K562 (cell line): ENCODE measurements around the gene PIK3R5. TPM values are rescaled to one million over a fixed set of nuclear protein-coding genes. Genes with fewer than 3 reads are reported as not detected.

Experiments
- ATAC-seq: fragments of 200-7000 bp; cut with Tn5 transposase; 3 replicates; pipeline ENCODE4 v1.9.1; 2020; ENCODE audit warnings: moderate library complexity
- BruUV-seq: library from RNA; stranded (reverse); fragments of 400-500 nt; replicated peaks from 2 replicates; lab custom pipeline; 2021; lab: Mats Ljungman, UMichigan
- CTCF ChIA-PET: fragments of 300-600 bp; formaldehyde crosslinking; extraction: SDS; loops from one replicate; lab custom pipeline; 2021; ENCODE audit warnings: low intra/inter-chr PET ratio; lab: Yijun Ruan, JAX
- POLR2A ChIA-PET: fragments of 300-600, 350-650 bp; sonication (Branson Sonifier 250); formaldehyde crosslinking; extraction: SDS; loops from one replicate; lab custom pipeline; 2021; ENCODE audit warnings: antibody characterized with exemption, inconsistent platforms; lab: Yijun Ruan, JAX
- DNase-seq, 4 experiments: peaks; one replicate each; pipeline versions ENCODE4 v3.0.0 to v3.0.0-alpha.2; 2011 to 2018; ENCODE audit warnings: low spot score in 3 of 4, mixed read lengths in 3 of 4; ENCODE audit errors: extremely low read depth in 1 of 4
- FAIRE-seq: peaks from 2 replicates; lab custom pipeline; 2011; peaks lifted over from hg19 to GRCh38; lab: Jason Lieb, UNC
- H2AFZ ChIP-seq: 2 replicates; pipeline ENCODE4 v1.6.0; 2011; ENCODE audit warnings: low read depth, low read length, control low read depth, inconsistent platforms
- H3K27ac ChIP-seq: fragments of 200-600 bp; 3 replicates; pipeline ENCODE4 v1.8.0; 2011; ENCODE audit warnings: low read depth, mild to moderate bottlenecking, control low read depth, inconsistent platforms, low read length, moderate library complexity, mixed read lengths; ENCODE audit errors: extremely low read depth
- H3K27me3 ChIP-seq, 2 experiments: fragments of 300-600 bp in 1 of 2; 2 replicates in 1 of 2; 3 replicates in 1 of 2; pipeline versions ENCODE4 v1.6.0 to v1.8.0; 2011; ENCODE audit warnings: inconsistent platforms in 2 of 2, low read length in 2 of 2, mild to moderate bottlenecking in 1 of 2, mixed read lengths in 1 of 2, moderate library complexity in 1 of 2; ENCODE audit not compliant: control insufficient read depth in 2 of 2, insufficient read depth in 2 of 2
- H3K36me3 ChIP-seq: fragments of 300-600 bp; 3 replicates; pipeline ENCODE4 v1.8.0; 2011; ENCODE audit warnings: mild to moderate bottlenecking, low read length, inconsistent platforms; ENCODE audit not compliant: control insufficient read depth, insufficient read depth
- H3K4me1 ChIP-seq, 2 experiments: fragments of 200-600 bp in 1 of 2; replicated peaks in 1 of 2; 2 replicates in 1 of 2; 3 replicates in 1 of 2; pipeline versions ENCODE4 v1.5.1 to v1.8.0; 2011; ENCODE audit warnings: inconsistent platforms in 2 of 2, low read length in 2 of 2, mild to moderate bottlenecking in 1 of 2, mixed read lengths in 1 of 2, moderate library complexity in 1 of 2; ENCODE audit not compliant: control insufficient read depth in 2 of 2, insufficient read depth in 2 of 2
- H3K4me2 ChIP-seq: 2 replicates; pipeline ENCODE4 v1.6.1; 2011; ENCODE audit warnings: low read length, control low read depth, inconsistent platforms, mixed read lengths; ENCODE audit not compliant: insufficient read depth
- H3K4me3 ChIP-seq: fragments of 200-600 bp; sonication (generic), shearing (Covaris generic); 2 replicates; pipeline ENCODE4 v1.5.1; 2016; ENCODE audit warnings: control low read depth, inconsistent platforms
- H3K79me2 ChIP-seq: fragments of 200-600 bp; 3 replicates; pipeline ENCODE4 v1.8.0; 2011; ENCODE audit warnings: low read length, inconsistent platforms; ENCODE audit not compliant: control insufficient read depth, insufficient read depth
- H3K9ac ChIP-seq, 2 experiments: 2 replicates each; pipeline versions ENCODE4 v1.6.0 to v1.6.1; 2011; ENCODE audit warnings: low read depth in 2 of 2, low read length in 2 of 2, control low read depth in 1 of 2, inconsistent platforms in 1 of 2, mild to moderate bottlenecking in 1 of 2, mixed read lengths in 1 of 2; ENCODE audit not compliant: insufficient read depth in 1 of 2
- H3K9me1 ChIP-seq: one replicate; pipeline ENCODE4 v1.6.0; 2011; ENCODE audit warnings: inconsistent platforms, mild to moderate bottlenecking, low read length, moderate library complexity; ENCODE audit not compliant: control insufficient read depth, insufficient read depth
- H3K9me3 ChIP-seq: replicated peaks from 2 replicates; pipeline ENCODE4 v1.5.1; 2011; ENCODE audit warnings: low read depth, low read length, inconsistent platforms; ENCODE audit not compliant: control insufficient read depth, insufficient read depth
- H4K20me1 ChIP-seq: replicated peaks from 2 replicates; pipeline ENCODE4 v1.6.1; 2011; ENCODE audit warnings: low read length, inconsistent platforms, mixed read lengths; ENCODE audit not compliant: control insufficient read depth, insufficient read depth
- FOXA1 ChIP-seq: fragments of 450-650 bp; IDR thresholded peaks from 2 replicates; pipeline ENCODE4 v1.6.1; 2016; ENCODE audit warnings: mild to moderate bottlenecking, borderline replicate concordance
- TFAP4 ChIP-seq: sonication (generic); formaldehyde crosslinking; IDR thresholded peaks from 2 replicates; pipeline ENCODE4 v1.8.0; 2022; ENCODE audit warnings: missing genetic modification reagents, mild to moderate bottlenecking, moderate library complexity, borderline replicate concordance
- WGBS: fragments of 100-300 bp; shearing (Covaris generic); methylation state at CpG from one replicate; pipeline ENCODE4 v1.1.6; 2016; ENCODE audit warnings: low coverage, mixed read lengths; ENCODE audit not compliant: insufficient coverage; ENCODE audit errors: missing lambda C conversion rate; 5-methylcytosine and 5-hydroxymethylcytosine counted together
- in situ Hi-C: fragments of 300-500 bp; cut with MboI; formaldehyde crosslinking; loops from 4 replicates; pipeline ENCODE4 v1.15.0; 2018; ENCODE audit warnings: inconsistent platforms, mixed read lengths
- intact Hi-C: fragments of 100-400 bp; cut with micrococcal nuclease; formaldehyde crosslinking; loops from 2 replicates; pipeline ENCODE4 v1.14.2; 2022
- polyA plus RNA-seq, 8 experiments: library from polyadenylated mRNA; depleted of rRNA in 4 of 8; stranded (reverse) in 5 of 8; unstranded in 3 of 8; fragments of >200 nt; fragmentation: Nextera tagmentation in 2 of 8; fragmentation: Illumina TruSeq in 1 of 8; extraction: Ambion mirVana in 2 of 8; extraction: Trizol in 1 of 8; gene quantifications; 2 replicates each; pipeline versions ENCODE4 v1.2.1 to v1.2.3, GENCODE V29; 2011 to 2014; ENCODE audit warnings: inconsistent platforms in 1 of 8, missing spikeins in 1 of 8
- total RNA-seq, 7 experiments: library from RNA; depleted of rRNA in 6 of 7; stranded (reverse); fragments of >200 nt in 6 of 7; fragmentation: Illumina TruSeq in 2 of 7; extraction: Trizol in 2 of 7; gene quantifications; 2 replicates each; pipeline versions ENCODE4 v1.2.1 to v1.2.3, GENCODE V29; 2011 to 2021; ENCODE audit warnings: low replicate concordance in 1 of 7

PIK3R5 gene
- total and polyA plus RNA-seq, 9 of the 15 experiments (the other 6 are each of a cell fraction or from before 2014, with no cell fraction given) = 0.01 to 0.38 TPM; not detected in 7

- no peaks in the 10 kb centered on the region; a peak in 1 of 5 replicates for H3K4me1 ChIP-seq
- ATAC-seq (no peak), FAIRE-seq (no peak), DNase-seq (no peak)
- no peaks in the 10 kb centered on the region for H3K36me3 ChIP-seq
- WGBS = 0% methylated on average over 2 of the region's 2 CpGs
- no peaks in the 10 kb centered on the region for H3K9me3 ChIP-seq
- BruUV-seq = no TSS peak
- no peaks in the 10 kb centered on the region for H3K9me1 ChIP-seq
- intact Hi-C loops = no loop called here
- no peak overlapping the region for H2AFZ ChIP-seq
- TF ChIP-seq TFAP4 (CRISPR knock-in tag) (no peak), FOXA1 (no peak)
- in situ Hi-C loops = no loop called here
- no peaks in the 10 kb centered on the region for H3K79me2 ChIP-seq
- H3K27ac ChIP-seq = no peak overlapping the region
- peaks cover 0 to 6% of the 10 kb centered on the region in 2 experiments; a peak in 2 of 5 replicates for H3K27me3 ChIP-seq
- no peak overlapping the region for H3K4me2 ChIP-seq
- CTCF ChIA-PET = no interaction called here
- no peak overlapping the region for H3K9ac ChIP-seq
- H3K4me3 ChIP-seq = no peak overlapping the region
- POLR2A ChIA-PET = no interaction called here
- no peaks in the 10 kb centered on the region for H4K20me1 ChIP-seq
These were observed 61.3 kb downstream of the PIK3R5 start for GRCh38 chr17:8904201-8904600.
